NCI-H2107 (cell line): ENCODE results near the gene GNPNAT1.

Source experiments
- DNase-seq: peaks from one replicate; lab custom pipeline; 2025; lab: John Stamatoyannopoulos, UW

Gene GNPNAT1

GRCh38 chr14:52791223-52792096 lies at the start of gene GNPNAT1:
Gene GNPNAT1, minus strand, starts transcription at chr14:52791607. Its CDS starts 6,957 bp downstream, at chr14:52784650.
- DNase-seq = peak; percentile 93

- no peak for DNase-seq
Measured at GRCh38 chr14:52840877-52841276, 49.5 kb upstream of the GNPNAT1 start.

DNA sequence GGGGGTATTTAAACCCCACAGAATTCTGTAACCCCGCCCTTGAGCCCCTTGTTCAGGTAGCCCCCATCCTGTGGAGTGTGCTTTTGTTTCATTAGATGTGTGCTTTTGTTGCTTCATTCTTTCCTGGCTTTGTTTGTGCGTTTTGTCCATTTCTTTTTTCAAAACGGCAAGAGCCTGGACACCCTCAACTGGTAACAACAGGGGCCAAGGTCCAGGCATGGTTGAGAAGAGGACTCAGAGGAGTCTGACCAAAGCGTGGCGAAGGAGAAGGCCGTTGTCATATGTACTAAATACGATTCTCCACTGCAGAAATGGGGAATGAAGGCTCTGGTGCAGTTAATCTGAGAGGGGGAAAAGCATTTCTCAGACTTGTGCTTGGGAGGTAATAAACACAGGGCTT lies 46.0 kb upstream of the GNPNAT1 start:
- no peak for DNase-seq

- DNase-seq = no peak
Measured at GRCh38 chr14:52836063-52836462, 44.7 kb upstream of the GNPNAT1 start.

GRCh38 chr14:52835122-52835903 lies 43.9 kb upstream of the GNPNAT1 start:
- no peak for DNase-seq

GRCh38 chr14:52834440-52834842 lies 43.0 kb upstream of the GNPNAT1 start:
- DNase-seq = no peak

DNA sequence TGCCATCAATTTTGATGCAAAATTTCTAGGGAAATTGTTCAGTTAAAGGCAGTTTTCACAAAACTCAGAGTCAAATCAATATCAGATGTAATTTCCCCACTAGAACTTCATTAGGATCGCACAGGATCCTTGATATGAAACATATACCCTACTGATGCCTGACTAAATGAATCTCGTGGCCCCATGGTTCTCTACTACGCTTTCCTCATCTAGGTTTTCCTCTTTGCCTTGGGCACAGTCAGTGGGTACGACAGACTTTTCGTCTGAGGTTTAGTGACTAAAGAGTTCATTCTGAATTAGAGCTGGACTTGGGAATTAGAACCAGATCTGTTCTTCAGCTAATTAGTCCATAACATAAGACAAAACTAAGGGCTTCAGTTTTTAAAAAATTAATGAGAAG lies 42.5 kb upstream of the GNPNAT1 start:
- DNase-seq = no peak

GRCh38 chr14:52829527-52830185 lies 38.2 kb upstream of the GNPNAT1 start:
- no peak for DNase-seq

DNA sequence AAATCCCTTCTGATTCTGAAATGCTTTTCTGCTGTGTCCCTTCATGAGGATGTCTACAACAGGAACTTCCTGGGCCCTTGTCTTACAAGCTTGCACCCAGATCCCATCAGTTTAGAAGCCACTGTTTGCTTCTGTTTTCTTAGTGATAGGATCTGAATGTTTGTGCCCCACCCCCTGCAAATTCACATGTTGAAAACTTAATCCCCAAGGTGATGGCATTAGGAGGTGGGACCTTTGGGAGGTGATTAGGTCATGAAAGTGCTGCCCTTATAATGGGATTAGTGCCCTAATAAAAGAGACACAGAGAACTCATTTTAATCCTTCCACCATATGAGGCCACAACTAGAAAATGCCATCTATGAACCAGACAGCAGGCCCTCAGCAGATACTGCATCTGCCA lies 36.0 kb upstream of the GNPNAT1 start:
- no peak for DNase-seq

GRCh38 chr14:52825085-52825484 lies 33.7 kb upstream of the GNPNAT1 start:
- no peak for DNase-seq

GRCh38 chr14:52824462-52824861 lies 33.1 kb upstream of the GNPNAT1 start:
- DNase-seq = no peak

- no peak for DNase-seq
Measured at GRCh38 chr14:52821805-52822250, 30.4 kb upstream of the GNPNAT1 start.

- no peak for DNase-seq
Measured at GRCh38 chr14:52808101-52808500, 16.7 kb upstream of the GNPNAT1 start.

GRCh38 chr14:52806115-52806514 lies 14.7 kb upstream of the GNPNAT1 start:
- no peak for DNase-seq

DNA sequence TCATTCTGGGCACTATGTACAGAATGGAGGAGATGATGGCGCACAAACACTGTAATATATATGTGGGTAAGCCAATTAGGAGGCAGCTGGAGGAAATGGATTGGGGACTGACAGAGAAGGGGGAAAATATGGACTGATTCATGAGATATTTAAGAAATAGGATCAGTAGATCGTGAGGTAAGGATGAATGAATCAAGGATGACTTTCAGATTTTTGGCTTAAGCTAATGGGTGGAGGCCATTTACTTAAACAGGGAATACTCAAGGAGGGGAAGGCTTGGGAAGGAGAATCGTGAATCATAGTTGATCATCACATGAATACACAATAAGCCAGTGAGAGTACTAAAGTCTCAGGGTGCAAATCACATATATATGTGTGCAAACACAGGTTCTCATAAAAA lies 11.2 kb upstream of the GNPNAT1 start:
- no peak for DNase-seq

- no peak for DNase-seq
Measured at GRCh38 chr14:52801014-52801712, 9.8 kb upstream of the GNPNAT1 start.

DNA sequence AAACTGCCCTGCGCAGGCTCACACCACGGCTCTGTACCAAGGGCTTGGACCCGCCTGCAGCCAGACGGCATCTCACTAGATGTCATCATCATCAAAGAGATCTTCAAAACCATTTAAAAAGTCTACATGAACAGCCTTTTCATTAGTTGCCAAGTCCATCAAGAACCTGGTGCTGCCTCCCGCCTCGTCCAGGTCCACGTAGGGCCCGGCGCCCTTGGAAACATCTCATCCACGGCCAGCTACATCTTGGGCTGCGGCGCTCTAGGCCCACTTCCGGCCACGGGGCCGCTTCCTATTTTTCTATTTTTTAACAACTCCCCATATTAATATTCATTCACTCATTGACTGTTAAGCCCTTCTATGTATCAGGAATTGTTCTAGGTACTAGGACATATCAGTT lies 7.4 kb upstream of the GNPNAT1 start:
- DNase-seq = no peak

GRCh38 chr14:52797653-52798052 lies 6.2 kb upstream of the GNPNAT1 start:
- no peak for DNase-seq

DNA sequence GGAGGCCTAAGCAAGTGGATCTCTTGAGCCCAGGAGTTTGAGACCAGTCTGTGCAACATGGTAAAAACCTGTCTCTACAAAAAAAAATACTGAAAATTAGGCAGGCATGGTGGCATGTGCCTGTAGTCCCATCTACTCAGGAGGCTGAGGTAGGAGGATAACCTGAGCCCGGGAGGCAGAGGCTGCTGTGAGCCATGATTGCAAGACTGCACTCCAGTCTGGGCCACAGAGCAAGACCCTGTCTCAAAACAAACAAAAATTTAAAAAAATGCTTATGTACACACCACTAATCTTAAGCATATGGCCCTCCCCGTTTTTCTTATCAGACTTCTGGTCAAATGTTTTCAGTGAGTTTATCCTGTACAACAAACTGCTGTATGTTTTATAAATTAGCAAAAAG lies 1.7 kb upstream of the GNPNAT1 start:
- DNase-seq = no peak

DNA sequence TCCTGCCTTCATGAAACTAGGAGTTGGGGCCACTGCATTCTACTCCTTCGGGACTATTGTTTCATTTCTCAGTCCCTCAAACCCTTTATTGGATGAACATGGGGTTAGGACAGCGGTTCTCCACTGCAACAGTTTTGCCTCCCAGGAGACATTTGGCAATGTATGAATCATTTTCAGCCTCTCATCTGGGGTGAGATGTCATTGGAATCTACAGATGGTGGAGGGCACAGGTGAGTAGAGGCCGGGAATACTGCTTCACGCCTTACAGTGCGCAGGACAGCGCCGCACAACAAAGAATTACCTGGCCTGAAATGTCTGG lies 649 bp upstream of the GNPNAT1 start:
- DNase-seq = no peak

DNA sequence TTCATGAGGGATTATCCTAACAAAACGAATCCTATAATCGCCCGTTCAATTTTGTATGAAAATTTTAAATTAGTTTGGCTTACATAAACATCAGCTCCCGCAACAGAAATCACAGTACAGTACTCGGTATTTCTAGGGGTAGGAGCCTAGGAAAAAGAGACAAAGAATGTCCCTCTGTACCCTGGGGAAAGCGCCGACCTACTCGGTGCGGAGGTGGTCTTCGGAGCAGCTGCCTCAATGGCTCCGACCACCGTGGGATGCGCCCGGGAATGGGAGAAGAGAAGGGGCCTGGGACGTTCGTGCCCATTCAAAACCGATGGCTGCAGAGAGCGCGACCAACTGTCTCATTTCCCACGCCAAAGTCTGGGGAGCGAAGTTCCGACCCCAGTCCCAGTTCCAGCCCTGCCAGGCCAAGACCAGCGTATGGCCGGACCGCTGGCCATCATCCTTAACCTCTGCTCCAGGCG lies 618 bp downstream of the GNPNAT1 start:
- no peak for DNase-seq
